ENCODE measurements around the gene NMNAT3.

NMNAT3 gene

DNA sequence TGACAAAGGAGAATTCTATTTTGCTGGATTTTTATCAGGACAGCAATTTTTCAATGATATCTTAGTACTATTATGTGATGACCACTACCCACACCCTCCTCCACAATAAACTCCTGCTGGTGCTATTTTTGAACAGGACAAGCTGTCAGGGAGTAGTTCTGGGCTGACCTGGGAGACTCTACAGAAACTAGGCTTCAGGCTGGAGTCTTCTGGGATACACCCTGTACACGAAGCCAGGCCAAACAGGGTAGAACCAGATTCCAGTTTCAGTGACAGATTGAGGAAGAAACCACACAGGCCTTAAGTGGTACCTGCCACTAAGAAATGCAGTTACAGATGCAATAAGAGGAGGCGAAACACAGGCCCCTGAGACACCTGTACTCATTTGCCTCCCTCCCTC lies 12.8 kb downstream of the NMNAT3 start:
- TF ChIP-seq, protein P1, sequence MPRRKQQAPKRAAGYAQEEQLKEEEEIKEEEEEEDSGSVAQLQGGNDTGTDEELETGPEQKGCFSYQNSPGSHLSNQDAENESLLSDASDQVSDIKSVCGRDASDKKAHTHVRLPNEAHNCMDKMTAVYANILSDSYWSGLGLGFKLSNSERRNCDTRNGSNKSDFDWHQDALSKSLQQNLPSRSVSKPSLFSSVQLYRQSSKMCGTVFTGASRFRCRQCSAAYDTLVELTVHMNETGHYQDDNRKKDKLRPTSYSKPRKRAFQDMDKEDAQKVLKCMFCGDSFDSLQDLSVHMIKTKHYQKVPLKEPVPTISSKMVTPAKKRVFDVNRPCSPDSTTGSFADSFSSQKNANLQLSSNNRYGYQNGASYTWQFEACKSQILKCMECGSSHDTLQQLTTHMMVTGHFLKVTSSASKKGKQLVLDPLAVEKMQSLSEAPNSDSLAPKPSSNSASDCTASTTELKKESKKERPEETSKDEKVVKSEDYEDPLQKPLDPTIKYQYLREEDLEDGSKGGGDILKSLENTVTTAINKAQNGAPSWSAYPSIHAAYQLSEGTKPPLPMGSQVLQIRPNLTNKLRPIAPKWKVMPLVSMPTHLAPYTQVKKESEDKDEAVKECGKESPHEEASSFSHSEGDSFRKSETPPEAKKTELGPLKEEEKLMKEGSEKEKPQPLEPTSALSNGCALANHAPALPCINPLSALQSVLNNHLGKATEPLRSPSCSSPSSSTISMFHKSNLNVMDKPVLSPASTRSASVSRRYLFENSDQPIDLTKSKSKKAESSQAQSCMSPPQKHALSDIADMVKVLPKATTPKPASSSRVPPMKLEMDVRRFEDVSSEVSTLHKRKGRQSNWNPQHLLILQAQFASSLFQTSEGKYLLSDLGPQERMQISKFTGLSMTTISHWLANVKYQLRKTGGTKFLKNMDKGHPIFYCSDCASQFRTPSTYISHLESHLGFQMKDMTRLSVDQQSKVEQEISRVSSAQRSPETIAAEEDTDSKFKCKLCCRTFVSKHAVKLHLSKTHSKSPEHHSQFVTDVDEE (CRISPR knock-in tag; IDR thresholded peaks at IDR 0.05): no peak
- TF ChIP-seq TOX (CRISPR knock-in tag; IDR thresholded peaks at IDR 0.05; ENCODE audit: borderline replicate concordance) (no peak), ARNTL (CRISPR knock-in tag; IDR thresholded peaks at IDR 0.05; ENCODE audit: borderline replicate concordance, low read depth) (no peak), ZFP30 (CRISPR knock-in tag; IDR thresholded peaks at IDR 0.05) (no peak), OSR1 (CRISPR knock-in tag; IDR thresholded peaks at IDR 0.05) (no peak), ZNF565 (CRISPR knock-in tag; conservative IDR thresholded peaks at IDR 0.05; ENCODE audit: low read depth) (no peak)
- TF ChIP-seq, protein P2, sequence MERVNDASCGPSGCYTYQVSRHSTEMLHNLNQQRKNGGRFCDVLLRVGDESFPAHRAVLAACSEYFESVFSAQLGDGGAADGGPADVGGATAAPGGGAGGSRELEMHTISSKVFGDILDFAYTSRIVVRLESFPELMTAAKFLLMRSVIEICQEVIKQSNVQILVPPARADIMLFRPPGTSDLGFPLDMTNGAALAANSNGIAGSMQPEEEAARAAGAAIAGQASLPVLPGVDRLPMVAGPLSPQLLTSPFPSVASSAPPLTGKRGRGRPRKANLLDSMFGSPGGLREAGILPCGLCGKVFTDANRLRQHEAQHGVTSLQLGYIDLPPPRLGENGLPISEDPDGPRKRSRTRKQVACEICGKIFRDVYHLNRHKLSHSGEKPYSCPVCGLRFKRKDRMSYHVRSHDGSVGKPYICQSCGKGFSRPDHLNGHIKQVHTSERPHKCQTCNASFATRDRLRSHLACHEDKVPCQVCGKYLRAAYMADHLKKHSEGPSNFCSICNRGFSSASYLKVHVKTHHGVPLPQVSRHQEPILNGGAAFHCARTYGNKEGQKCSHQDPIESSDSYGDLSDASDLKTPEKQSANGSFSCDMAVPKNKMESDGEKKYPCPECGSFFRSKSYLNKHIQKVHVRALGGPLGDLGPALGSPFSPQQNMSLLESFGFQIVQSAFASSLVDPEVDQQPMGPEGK (CRISPR knock-in tag; IDR thresholded peaks at IDR 0.05; ENCODE audit: borderline replicate concordance): no peak
- no peak for ATAC-seq

DNA sequence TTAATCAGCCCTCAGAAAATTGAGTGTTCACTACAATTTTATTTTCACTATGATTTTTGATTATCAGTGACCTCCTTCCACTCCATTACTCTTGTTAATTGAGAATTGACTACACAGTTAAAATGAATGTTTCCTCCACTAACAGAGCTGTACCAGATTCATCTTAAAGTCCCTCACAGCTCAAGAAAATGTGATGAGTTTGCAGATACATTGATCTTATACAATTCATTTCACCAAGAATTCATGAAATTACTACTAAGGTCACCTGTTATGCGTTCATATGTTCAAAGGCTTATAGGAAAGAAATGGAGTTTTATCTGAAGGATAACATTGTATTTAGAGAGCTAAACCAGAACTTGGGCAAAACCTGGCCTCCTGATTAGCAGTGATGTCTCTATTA lies 17.5 kb downstream of the NMNAT3 start:
- no peak for ATAC-seq
- TF ChIP-seq BACH2 (CRISPR knock-in tag; IDR thresholded peaks at IDR 0.05; ENCODE audit: borderline replicate concordance) (no peak), PPARA (CRISPR knock-in tag; IDR thresholded peaks at IDR 0.05; ENCODE audit: borderline replicate concordance) (no peak)

DNA sequence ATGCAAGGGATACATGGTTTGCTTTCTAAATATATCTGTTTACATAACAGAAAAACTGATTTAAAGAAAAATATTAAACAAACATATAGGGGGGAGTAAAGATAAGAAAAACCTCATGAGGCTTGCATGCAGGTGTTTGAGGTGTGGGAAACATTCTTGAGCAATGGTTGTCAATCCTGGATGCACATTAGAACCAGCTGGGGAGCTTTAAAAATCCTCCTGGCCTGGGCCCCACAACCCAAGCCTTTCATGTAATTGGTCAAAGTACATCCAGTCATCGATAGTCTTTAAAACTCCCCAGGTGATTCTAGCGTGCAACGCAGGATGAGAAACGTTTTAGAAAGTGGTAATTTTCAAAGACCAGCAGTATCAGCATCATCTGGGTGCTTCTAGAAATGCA lies 18.3 kb downstream of the NMNAT3 start:
- ATAC-seq: no peak
- TF ChIP-seq, protein P3, sequence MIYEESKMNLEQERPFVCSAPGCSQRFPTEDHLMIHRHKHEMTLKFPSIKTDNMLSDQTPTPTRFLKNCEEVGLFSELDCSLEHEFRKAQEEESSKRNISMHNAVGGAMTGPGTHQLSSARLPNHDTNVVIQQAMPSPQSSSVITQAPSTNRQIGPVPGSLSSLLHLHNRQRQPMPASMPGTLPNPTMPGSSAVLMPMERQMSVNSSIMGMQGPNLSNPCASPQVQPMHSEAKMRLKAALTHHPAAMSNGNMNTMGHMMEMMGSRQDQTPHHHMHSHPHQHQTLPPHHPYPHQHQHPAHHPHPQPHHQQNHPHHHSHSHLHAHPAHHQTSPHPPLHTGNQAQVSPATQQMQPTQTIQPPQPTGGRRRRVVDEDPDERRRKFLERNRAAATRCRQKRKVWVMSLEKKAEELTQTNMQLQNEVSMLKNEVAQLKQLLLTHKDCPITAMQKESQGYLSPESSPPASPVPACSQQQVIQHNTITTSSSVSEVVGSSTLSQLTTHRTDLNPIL (CRISPR knock-in tag; IDR thresholded peaks at IDR 0.05; ENCODE audit: low read depth): no peak
- no peak for TF ChIP-seq ZFP30 (CRISPR knock-in tag; IDR thresholded peaks at IDR 0.05)
- no peak for TF ChIP-seq ARNTL (CRISPR knock-in tag; IDR thresholded peaks at IDR 0.05; ENCODE audit: borderline replicate concordance, low read depth)
- TF ChIP-seq OSR1 (CRISPR knock-in tag; IDR thresholded peaks at IDR 0.05): no peak
- no peak for TF ChIP-seq ZNF565 (CRISPR knock-in tag; conservative IDR thresholded peaks at IDR 0.05; ENCODE audit: low read depth)
- TF ChIP-seq, protein P4, sequence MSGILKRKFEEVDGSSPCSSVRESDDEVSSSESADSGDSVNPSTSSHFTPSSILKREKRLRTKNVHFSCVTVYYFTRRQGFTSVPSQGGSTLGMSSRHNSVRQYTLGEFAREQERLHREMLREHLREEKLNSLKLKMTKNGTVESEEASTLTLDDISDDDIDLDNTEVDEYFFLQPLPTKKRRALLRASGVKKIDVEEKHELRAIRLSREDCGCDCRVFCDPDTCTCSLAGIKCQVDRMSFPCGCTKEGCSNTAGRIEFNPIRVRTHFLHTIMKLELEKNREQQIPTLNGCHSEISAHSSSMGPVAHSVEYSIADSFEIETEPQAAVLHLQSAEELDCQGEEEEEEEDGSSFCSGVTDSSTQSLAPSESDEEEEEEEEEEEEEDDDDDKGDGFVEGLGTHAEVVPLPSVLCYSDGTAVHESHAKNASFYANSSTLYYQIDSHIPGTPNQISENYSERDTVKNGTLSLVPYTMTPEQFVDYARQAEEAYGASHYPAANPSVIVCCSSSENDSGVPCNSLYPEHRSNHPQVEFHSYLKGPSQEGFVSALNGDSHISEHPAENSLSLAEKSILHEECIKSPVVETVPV (CRISPR knock-in tag; IDR thresholded peaks at IDR 0.05): no peak
- no peak for TF ChIP-seq PPARA (CRISPR knock-in tag; IDR thresholded peaks at IDR 0.05; ENCODE audit: borderline replicate concordance)
- TF ChIP-seq, protein P5, sequence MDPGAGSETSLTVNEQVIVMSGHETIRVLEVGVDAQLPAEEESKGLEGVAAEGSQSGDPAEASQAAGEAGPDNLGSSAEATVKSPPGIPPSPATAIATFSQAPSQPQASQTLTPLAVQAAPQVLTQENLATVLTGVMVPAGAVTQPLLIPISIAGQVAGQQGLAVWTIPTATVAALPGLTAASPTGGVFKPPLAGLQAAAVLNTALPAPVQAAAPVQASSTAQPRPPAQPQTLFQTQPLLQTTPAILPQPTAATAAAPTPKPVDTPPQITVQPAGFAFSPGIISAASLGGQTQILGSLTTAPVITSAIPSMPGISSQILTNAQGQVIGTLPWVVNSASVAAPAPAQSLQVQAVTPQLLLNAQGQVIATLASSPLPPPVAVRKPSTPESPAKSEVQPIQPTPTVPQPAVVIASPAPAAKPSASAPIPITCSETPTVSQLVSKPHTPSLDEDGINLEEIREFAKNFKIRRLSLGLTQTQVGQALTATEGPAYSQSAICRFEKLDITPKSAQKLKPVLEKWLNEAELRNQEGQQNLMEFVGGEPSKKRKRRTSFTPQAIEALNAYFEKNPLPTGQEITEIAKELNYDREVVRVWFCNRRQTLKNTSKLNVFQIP (CRISPR knock-in tag; IDR thresholded peaks at IDR 0.05; ENCODE audit: borderline replicate concordance, low read depth): no peak
- TF ChIP-seq RARB (CRISPR knock-in tag; IDR thresholded peaks at IDR 0.05): no peak
- TF ChIP-seq TCF4 (CRISPR knock-in tag; IDR thresholded peaks at IDR 0.05; ENCODE audit: borderline replicate concordance): no peak
- TF ChIP-seq, protein P2 (CRISPR knock-in tag; IDR thresholded peaks at IDR 0.05; ENCODE audit: borderline replicate concordance): no peak
- TF ChIP-seq TOX (CRISPR knock-in tag; IDR thresholded peaks at IDR 0.05; ENCODE audit: borderline replicate concordance): no peak
- no peak for TF ChIP-seq ZNF8 (CRISPR knock-in tag; IDR thresholded peaks at IDR 0.05)
- TF ChIP-seq ZNF70 (CRISPR knock-in tag; IDR thresholded peaks at IDR 0.05): no peak
- TF ChIP-seq, protein P1 (CRISPR knock-in tag; IDR thresholded peaks at IDR 0.05): no peak
- TF ChIP-seq BACH2 (CRISPR knock-in tag; IDR thresholded peaks at IDR 0.05; ENCODE audit: borderline replicate concordance): no peak
- TF ChIP-seq ESRRG (CRISPR knock-in tag; IDR thresholded peaks at IDR 0.05): no peak
- no peak for TF ChIP-seq GLIS3 (CRISPR knock-in tag; IDR thresholded peaks at IDR 0.05)

Data from SK-N-SH treated with all-trans-retinoic acid at 6 μM for 48 hours (cell line).